HG03469 (cell line): Measurements from ENCODE around the gene LHX5.

Experiments
- ATAC-seq: cut with Tn5 transposase; IDR thresholded peaks from one replicate; pipeline ENCODE4 v1.9.1; 2021; ENCODE audit warnings: mild to moderate bottlenecking, moderate library complexity, moderate number of reproducible peaks; ENCODE audit not compliant: unreplicated experiment

The LHX5 gene

GRCh38 chr12:113420996-113421595 is 50.6 kb downstream of the LHX5 start:
- ATAC-seq: no peak

- no peak for ATAC-seq
Observed at GRCh38 chr12:113418213-113418879, 53.3 kb downstream of the LHX5 start.

- ATAC-seq: no peak
Observed at GRCh38 chr12:113416091-113416754, 55.4 kb downstream of the LHX5 start.

- ATAC-seq: no peak
Observed at GRCh38 chr12:113414519-113415038, 57.1 kb downstream of the LHX5 start.

GRCh38 chr12:113413488-113413939 is 58.2 kb downstream of the LHX5 start:
- ATAC-seq: no peak
